SK-N-SH (cell line): ENCODE measurements around the gene RAB20. TPM values are rescaled to one million over a fixed set of nuclear protein-coding genes. Genes with fewer than 3 reads are reported as not detected.

Source experiments
- CTCF ChIA-PET: fragments of 300-600, 350-600 bp; formaldehyde crosslinking; extraction: SDS; loops from one replicate; lab custom pipeline; 2021; lab: Yijun Ruan, JAX
- POLR2A ChIA-PET: fragments of 350-600 bp; sonication (Branson Sonifier 250); formaldehyde crosslinking; extraction: SDS; loops from one replicate; lab custom pipeline; 2020; ENCODE audit warnings: antibody characterized with exemption, inconsistent platforms; lab: Yijun Ruan, JAX
- DNase-seq: peaks from one replicate; pipeline ENCODE4 v3.0.0; 2012
- H2AFZ ChIP-seq: fragments of 200-600 bp; sonication (generic); 2 replicates; pipeline ENCODE4 v1.8.1; 2016; ENCODE audit warnings: antibody characterized with exemption, mild to moderate bottlenecking, low read depth
- H3F3A ChIP-seq: fragments of 200-600 bp; sonication (generic); replicated peaks from 2 replicates; pipeline ENCODE3; 2016; ENCODE audit warnings: antibody characterized with exemption, mild to moderate bottlenecking; ENCODE audit not compliant: insufficient read depth
- H3K27ac ChIP-seq, 2 experiments: fragments of 200-500 bp in 1 of 2; fragments of 200-600 bp in 1 of 2; sonication (Bioruptor generic) in 1 of 2; sonication (generic), shearing (Covaris generic) in 1 of 2; 2 replicates each; pipeline versions ENCODE4 v1.5.1 to v1.6.1; 2014 to 2016; ENCODE audit warnings: low read depth in 2 of 2, inconsistent platforms in 1 of 2, low read length in 1 of 2, mild to moderate bottlenecking in 1 of 2, mixed read lengths in 1 of 2
- H3K27me3 ChIP-seq: fragments of 200-600 bp; sonication (generic), shearing (Covaris generic); 2 replicates; pipeline ENCODE4 v1.6.1; 2016; ENCODE audit warnings: mixed run types; ENCODE audit not compliant: insufficient read depth
- H3K36me3 ChIP-seq, 2 experiments: fragments of 200-500 bp in 1 of 2; fragments of 200-600 bp in 1 of 2; sonication (Bioruptor generic) in 1 of 2; sonication (generic) in 1 of 2; replicated peaks in 1 of 2; 2 replicates each; pipeline versions ENCODE3 to v1.5.1; 2014 to 2016; ENCODE audit warnings: low read length in 1 of 2, mild to moderate bottlenecking in 1 of 2; ENCODE audit not compliant: insufficient read depth in 2 of 2, control insufficient read depth in 1 of 2
- H3K4me1 ChIP-seq, 2 experiments: fragments of 200-500 bp in 1 of 2; fragments of 200-600 bp in 1 of 2; sonication (Bioruptor generic) in 1 of 2; sonication (generic), shearing (Covaris generic) in 1 of 2; 2 replicates each; pipeline versions ENCODE4 v1.5.1 to v1.6.1; 2014 to 2016; ENCODE audit warnings: low read depth in 1 of 2, low read length in 1 of 2, mixed run types in 1 of 2; ENCODE audit not compliant: insufficient read depth in 2 of 2, control insufficient read depth in 1 of 2
- H3K4me2 ChIP-seq: fragments of 200-600 bp; sonication (generic), shearing (Covaris generic); 2 replicates; pipeline ENCODE4 v1.6.1; 2017; ENCODE audit warnings: mixed run types
- H3K4me3 ChIP-seq, 2 experiments: fragments of 200-500 bp in 1 of 2; fragments of 200-600 bp in 1 of 2; sonication (Bioruptor generic) in 1 of 2; sonication (generic), shearing (Covaris generic) in 1 of 2; 2 replicates each; pipeline versions ENCODE4 v1.5.1 to v1.8.1; 2014 to 2016; ENCODE audit warnings: low read depth in 2 of 2, inconsistent platforms in 1 of 2, low read length in 1 of 2, mild to moderate bottlenecking in 1 of 2, mixed read lengths in 1 of 2, moderate library complexity in 1 of 2
- H3K79me2 ChIP-seq: fragments of 200-600 bp; sonication (generic); 2 replicates; pipeline ENCODE4 v1.8.1; 2017; ENCODE audit warnings: mild to moderate bottlenecking; ENCODE audit not compliant: insufficient read depth
- H3K9ac ChIP-seq: fragments of 200-600 bp; sonication (generic); 2 replicates; pipeline ENCODE4 v1.6.1; 2017; ENCODE audit warnings: mixed run types
- H3K9me2 ChIP-seq: fragments of 200-600 bp; sonication (generic); 2 replicates; pipeline ENCODE4 v1.6.1; 2017; ENCODE audit warnings: mixed run types
- H3K9me3 ChIP-seq: fragments of 200-600 bp; sonication (generic); 2 replicates; pipeline ENCODE4 v1.6.1; 2017; ENCODE audit warnings: mixed run types, mild to moderate bottlenecking, moderate library complexity
- H4K20me1 ChIP-seq: fragments of 200-600 bp; sonication (generic); 2 replicates; pipeline ENCODE4 v1.6.1; 2017; ENCODE audit warnings: mild to moderate bottlenecking, mixed run types; ENCODE audit not compliant: insufficient read depth
- CHD2 ChIP-seq: fragments of 150-350 bp; IDR thresholded peaks from 2 replicates; pipeline ENCODE4 v1.6.1; 2018; ENCODE audit warnings: low read length; ENCODE audit not compliant: partially characterized antibody
- EZH2phosphoT487 ChIP-seq: fragments of 200-600 bp; sonication (generic); IDR thresholded peaks from 2 replicates; pipeline ENCODE4 v1.6.1; 2017; ENCODE audit warnings: low read depth, mixed run types, mild to moderate bottlenecking, antibody characterized with exemption, moderate library complexity, borderline replicate concordance
- FOSL2 ChIP-seq: IDR thresholded peaks from 2 replicates; pipeline ENCODE4 v1.4.0; 2012; ENCODE audit warnings: low read depth, mild to moderate bottlenecking, moderate library complexity, borderline replicate concordance
- GABPA ChIP-seq: IDR thresholded peaks from 2 replicates; pipeline ENCODE4 v1.4.0; 2012; ENCODE audit warnings: low read depth, mild to moderate bottlenecking
- GATA2 ChIP-seq: sonication (generic); formaldehyde crosslinking; IDR thresholded peaks from 2 replicates; pipeline ENCODE4 v1.5.0; 2020; ENCODE audit warnings: mild to moderate bottlenecking, missing genetic modification reagents
- IRF3 ChIP-seq: fragments of 150-350 bp; IDR thresholded peaks from 2 replicates; pipeline ENCODE4 v1.6.1; 2016; ENCODE audit warnings: mild to moderate bottlenecking, low read depth, low read length
- MEF2A ChIP-seq: IDR thresholded peaks from 2 replicates; pipeline ENCODE4 v1.4.0; 2012; ENCODE audit warnings: low read depth, borderline replicate concordance
- POLR2AphosphoS5 ChIP-seq: IDR thresholded peaks from 2 replicates; pipeline ENCODE4 v1.6.1; 2012; ENCODE audit warnings: low read depth, low read length
- RAD21 ChIP-seq: IDR thresholded peaks from 2 replicates; pipeline ENCODE4 v1.6.1; 2012; ENCODE audit warnings: mild to moderate bottlenecking, low read length
- SMC3 ChIP-seq: IDR thresholded peaks from 2 replicates; pipeline ENCODE4 v1.6.1; 2012; ENCODE audit warnings: low read depth, low read length, improper control_type of control experiment
- TCF12 ChIP-seq: IDR thresholded peaks from 2 replicates; pipeline ENCODE4 v1.4.0; 2012
- WGBS: methylation state at CpG from one replicate; pipeline ENCODE4 v1.1.6; 2017; ENCODE audit warnings: low lambda C conversion rate; 5-methylcytosine and 5-hydroxymethylcytosine counted together
- polyA plus RNA-seq, 3 experiments: library from polyadenylated mRNA; depleted of rRNA; stranded (reverse); fragments of >200 nt; gene quantifications; 2 replicates each; pipeline ENCODE4 v1.2.3, GENCODE V29; 2012
- TF ChIP-seq, protein P1 (sequence below): fragments of 150-350 bp; IDR thresholded peaks from 2 replicates; pipeline ENCODE4 v1.6.1; 2017; ENCODE audit warnings: antibody characterized with exemption, low read length, low read depth, borderline replicate concordance
- TF ChIP-seq, protein P2 (sequence below): IDR thresholded peaks from 2 replicates; pipeline ENCODE4 v1.4.0; 2012; ENCODE audit warnings: low read depth

RAB20 gene
- polyA plus RNA-seq, 1 of the 3 experiments (the other 2 are of a cell fraction): 5.2 TPM

GRCh38 chr13:110581506-110582185 is 20.1 kb upstream of the RAB20 start:
- no peaks in the 10 kb centered on the region for H3K79me2 ChIP-seq
- H3K27ac ChIP-seq: no peak overlapping the region
- H3K27me3 ChIP-seq: no peaks in the 10 kb centered on the region
- TF ChIP-seq POLR2AphosphoS5 (no peak), CHD2 (no peak)
- TF ChIP-seq, protein P1, sequence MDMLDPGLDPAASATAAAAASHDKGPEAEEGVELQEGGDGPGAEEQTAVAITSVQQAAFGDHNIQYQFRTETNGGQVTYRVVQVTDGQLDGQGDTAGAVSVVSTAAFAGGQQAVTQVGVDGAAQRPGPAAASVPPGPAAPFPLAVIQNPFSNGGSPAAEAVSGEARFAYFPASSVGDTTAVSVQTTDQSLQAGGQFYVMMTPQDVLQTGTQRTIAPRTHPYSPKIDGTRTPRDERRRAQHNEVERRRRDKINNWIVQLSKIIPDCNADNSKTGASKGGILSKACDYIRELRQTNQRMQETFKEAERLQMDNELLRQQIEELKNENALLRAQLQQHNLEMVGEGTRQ: no peak
- no peak overlapping the region for H3K4me2 ChIP-seq
- no peak overlapping the region for H3K9ac ChIP-seq
- H3F3A ChIP-seq: no peaks in the 10 kb centered on the region
- H3K4me1 ChIP-seq: no peaks in the 10 kb centered on the region
- no peaks in the 10 kb centered on the region for H3K36me3 ChIP-seq
- H2AFZ ChIP-seq: no peak overlapping the region
- DNase-seq: no peak
- H3K9me3 ChIP-seq: no peaks in the 10 kb centered on the region
- WGBS: 83% methylated on average over 11 of the region's 14 CpGs
- ChIA-PET POLR2A (no interaction called here), CTCF (interaction anchor here (0.6 kb wide), 1 partner anchor 169 kb away, joined by 3 read pairs; no protein-coding TSS in a partner anchor)
- no peaks in the 10 kb centered on the region for H4K20me1 ChIP-seq
- no peaks in the 10 kb centered on the region for H3K9me2 ChIP-seq
- no peak overlapping the region for H3K4me3 ChIP-seq

- WGBS: 100% methylated on average over 2 of the region's 2 CpGs
- DNase-seq: no peak
- Histone ChIP-seq H3K4me1 (no peaks in the 10 kb centered on the region), H3K27ac (no peak overlapping the region), H3K27me3 (no peaks in the 10 kb centered on the region), H3K9me3 (no peaks in the 10 kb centered on the region), H2AFZ (no peak overlapping the region), H3K9me2 (no peaks in the 10 kb centered on the region), H3F3A (no peaks in the 10 kb centered on the region), H3K4me3 (no peak overlapping the region), H3K79me2 (no peaks in the 10 kb centered on the region), H4K20me1 (no peaks in the 10 kb centered on the region), H3K36me3 (no peaks in the 10 kb centered on the region), H3K4me2 (no peak overlapping the region), H3K9ac (no peak overlapping the region)
- TF ChIP-seq IRF3 (no peak), GATA2 (CRISPR knock-in tag) (no peak), GABPA (no peak), RAD21 (no peak), MEF2A (no peak), EZH2phosphoT487 (no peak), FOSL2 (no peak), SMC3 (no peak), TCF12 (no peak)
- TF ChIP-seq, protein P2, sequence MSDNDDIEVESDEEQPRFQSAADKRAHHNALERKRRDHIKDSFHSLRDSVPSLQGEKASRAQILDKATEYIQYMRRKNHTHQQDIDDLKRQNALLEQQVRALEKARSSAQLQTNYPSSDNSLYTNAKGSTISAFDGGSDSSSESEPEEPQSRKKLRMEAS: no peak
- POLR2A ChIA-PET: no interaction called here
- CTCF ChIA-PET: interaction anchor here (0.6 kb wide), 1 partner anchor 168 kb away, joined by 3 read pairs; no protein-coding TSS in a partner anchor
These were observed 19.3 kb upstream of the RAB20 start for GRCh38 chr13:110580800-110581199.
